Nucleus accumbens (tissue), 56 donors: ENCODE data around the gene CNNM1.

Source experiments
- DNase-seq, 56 donors: peaks; one replicate each; lab custom pipeline; 2025; lab: John Stamatoyannopoulos, UW

The CNNM1 gene

GRCh38 chr10:99410146-99410545 is 81.0 kb downstream of the CNNM1 start:
- no peak for DNase-seq

- no peak for DNase-seq
These were observed 81.7 kb downstream of the CNNM1 start for GRCh38 chr10:99410876-99411275.

- DNase-seq: no peak
These were observed 82.4 kb downstream of the CNNM1 start for GRCh38 chr10:99411546-99411945.

- DNase-seq: no peak
These were observed 82.9 kb downstream of the CNNM1 start for GRCh38 chr10:99412099-99412498.

- no peak for DNase-seq
These were observed 89.9 kb downstream of the CNNM1 start for GRCh38 chr10:99418910-99419624.

GRCh38 chr10:99419688-99420087 is 90.5 kb downstream of the CNNM1 start:
- no peak for DNase-seq

- DNase-seq: no peak
These were observed 92.1 kb downstream of the CNNM1 start for GRCh38 chr10:99421233-99421739.

- no peak for DNase-seq
These were observed 93.5 kb downstream of the CNNM1 start for GRCh38 chr10:99422529-99423096.

GRCh38 chr10:99424656-99425055 is 95.5 kb downstream of the CNNM1 start:
- DNase-seq: no peak

GRCh38 chr10:99425204-99425603 is 96.0 kb downstream of the CNNM1 start:
- DNase-seq: no peak

GRCh38 chr10:99426689-99427088 is 97.5 kb downstream of the CNNM1 start:
- no peak for DNase-seq

GRCh38 chr10:99427566-99428190 is 98.5 kb downstream of the CNNM1 start:
- DNase-seq: no peak

- DNase-seq: no peak
These were observed 100.5 kb downstream of the CNNM1 start for GRCh38 chr10:99429517-99430095.

GRCh38 chr10:99430116-99430450 is 100.9 kb downstream of the CNNM1 start:
- no peak for DNase-seq

- peak; percentile 53 to 99 (median 96) for DNase-seq
These were observed 101.5 kb downstream of the CNNM1 start, which contains the start of gene GOT1 for GRCh38 chr10:99430451-99431189. GOT1 (minus strand) TSS chr10:99430624; CDS start chr10:99430565, 59 bp downstream.

- peak in 40 of 56 donors; percentile 4 to 77 (median 49) for DNase-seq
These were observed 102.1 kb downstream of the CNNM1 start for GRCh38 chr10:99431190-99431760.

GRCh38 chr10:99432047-99432446 is 102.9 kb downstream of the CNNM1 start:
- DNase-seq: no peak

- DNase-seq: no peak
These were observed 103.7 kb downstream of the CNNM1 start for GRCh38 chr10:99432881-99433280.

GRCh38 chr10:99433378-99434020 is 104.3 kb downstream of the CNNM1 start:
- no peak for DNase-seq
